HepG2 (cell line): ENCODE data around the gene INSR. TPM values are rescaled to one million over a fixed set of nuclear protein-coding genes. Genes with fewer than 3 reads are reported as not detected.

ENCODE experiments used
- ASH2L ChIP-seq: fragments of 300-600, 200-600 bp; sonication (generic); IDR thresholded peaks from 2 replicates; pipeline ENCODE4 v1.7.0; 2017; ENCODE audit warnings: low read depth, mild to moderate bottlenecking, moderate library complexity, mixed read lengths, low read length; ENCODE audit not compliant: insufficient read length
- GMEB1 ChIP-seq: sonication (generic); formaldehyde crosslinking; IDR thresholded peaks from 2 replicates; pipeline ENCODE4 v1.5.1; 2020; ENCODE audit warnings: missing genetic modification reagents, mild to moderate bottlenecking, borderline replicate concordance
- HMGA1 ChIP-seq: sonication (generic); formaldehyde crosslinking; conservative IDR thresholded peaks from 2 replicates; pipeline ENCODE4 v1.4.0; 2020; ENCODE audit warnings: missing genetic modification reagents
- KDM1A ChIP-seq: IDR thresholded peaks from 2 replicates; pipeline ENCODE4 v1.6.1; 2016; ENCODE audit warnings: missing compliant biosample characterization
- NFE2L1 ChIP-seq: sonication (generic); formaldehyde crosslinking; IDR thresholded peaks from 2 replicates; pipeline ENCODE4 v1.4.0; 2020; ENCODE audit warnings: missing genetic modification reagents, mild to moderate bottlenecking, borderline replicate concordance
- NONO ChIP-seq, 2 experiments: fragments of 450-650 bp in 1 of 2; sonication (generic) in 1 of 2; formaldehyde crosslinking in 1 of 2; IDR thresholded peaks in 1 of 2; conservative IDR thresholded peaks in 1 of 2; 2 replicates each; pipeline versions ENCODE4 v1.6.1 to v1.8.0; 2017 to 2022; ENCODE audit warnings: mild to moderate bottlenecking in 1 of 2, missing genetic modification reagents in 1 of 2, moderate library complexity in 1 of 2
- RBM39 ChIP-seq: fragments of 200-400 bp; formaldehyde crosslinking; IDR thresholded peaks from one replicate; pipeline ENCODE4 v1.6.1; 2018; ENCODE audit warnings: antibody characterized with exemption, mild to moderate bottlenecking, low read depth, low read length; ENCODE audit not compliant: poor library complexity, severe bottlenecking
- RELA ChIP-seq: sonication (generic); formaldehyde crosslinking; IDR thresholded peaks from 2 replicates; pipeline ENCODE4 v1.4.0; 2020; ENCODE audit warnings: missing genetic modification reagents
- REPIN1 ChIP-seq: sonication (generic); formaldehyde crosslinking; IDR thresholded peaks from 2 replicates; pipeline ENCODE4 v1.8.0; 2022; ENCODE audit warnings: missing genetic modification reagents, low read depth, mild to moderate bottlenecking, borderline replicate concordance
- TEF ChIP-seq: sonication (generic); formaldehyde crosslinking; IDR thresholded peaks from 2 replicates; pipeline ENCODE4 v1.5.0; 2020; ENCODE audit warnings: missing genetic modification reagents
- THAP9 ChIP-seq: sonication (generic); formaldehyde crosslinking; IDR thresholded peaks from 2 replicates; pipeline ENCODE4; 2020; ENCODE audit warnings: missing genetic modification reagents, mild to moderate bottlenecking, borderline replicate concordance
- ZBTB14 ChIP-seq: sonication (generic); formaldehyde crosslinking; IDR thresholded peaks from 2 replicates; pipeline ENCODE4 v1.4.0; 2020; ENCODE audit warnings: missing genetic modification reagents
- ZFY ChIP-seq: sonication (generic); formaldehyde crosslinking; IDR thresholded peaks from 2 replicates; pipeline ENCODE4 v1.4.0; 2020; ENCODE audit warnings: missing genetic modification reagents
- ZNF207 ChIP-seq: fragments of 450-650 bp; IDR thresholded peaks from 2 replicates; pipeline ENCODE4 v1.6.1; 2016; ENCODE audit warnings: antibody characterized with exemption, borderline replicate concordance
- ZNF253 ChIP-seq: sonication (generic); formaldehyde crosslinking; IDR thresholded peaks from 2 replicates; pipeline ENCODE4 v1.8.0; 2022; ENCODE audit warnings: mild to moderate bottlenecking, missing genetic modification reagents, borderline replicate concordance
- ZNF275 ChIP-seq: sonication (generic); formaldehyde crosslinking; IDR thresholded peaks from 2 replicates; pipeline ENCODE4 v1.8.0; 2022; ENCODE audit warnings: missing genetic modification reagents, mild to moderate bottlenecking, inconsistent platforms, borderline replicate concordance
- ZNF333 ChIP-seq: sonication (generic); formaldehyde crosslinking; IDR thresholded peaks from 2 replicates; pipeline ENCODE4 v1.4.0; 2020; ENCODE audit warnings: mild to moderate bottlenecking, missing genetic modification reagents, borderline replicate concordance
- ZNF564 ChIP-seq: sonication (generic); formaldehyde crosslinking; IDR thresholded peaks from 2 replicates; pipeline ENCODE4 v1.8.1; 2023; ENCODE audit warnings: mild to moderate bottlenecking, missing genetic modification reagents
- ZNF607 ChIP-seq: sonication (generic); formaldehyde crosslinking; IDR thresholded peaks from 2 replicates; pipeline ENCODE4 v1.5.1; 2020; ENCODE audit warnings: missing genetic modification reagents, mild to moderate bottlenecking, borderline replicate concordance
- ZSCAN31 ChIP-seq: sonication (generic); formaldehyde crosslinking; IDR thresholded peaks from 2 replicates; pipeline ENCODE4 v1.5.0; 2020; ENCODE audit warnings: low read depth, mild to moderate bottlenecking, missing genetic modification reagents
- polyA plus RNA-seq, 8 experiments: library from polyadenylated mRNA; depleted of rRNA in 3 of 8; stranded (reverse) in 7 of 8; unstranded in 1 of 8; fragments of >200 nt; fragmentation: Illumina TruSeq in 4 of 8; extraction: Trizol in 4 of 8; gene quantifications; 2 replicates each; pipeline versions ENCODE4 v1.2.1 to v1.2.3, GENCODE V29; 2011 to 2016; ENCODE audit warnings: low read depth in 4 of 8, missing spikeins in 1 of 8, mixed read lengths in 1 of 8; ENCODE audit not compliant: insufficient read depth in 1 of 8
- total RNA-seq, 5 experiments: library from RNA; depleted of rRNA; stranded (reverse); fragments of >200 nt; fragmentation: Illumina TruSeq; extraction: Trizol; gene quantifications; 2 replicates each; pipeline ENCODE4 v1.2.3, GENCODE V29; 2016; ENCODE audit warnings: low read depth in 1 of 5

The INSR gene
- total and polyA plus RNA-seq, 2 of the 13 experiments (the other 11 are each of a cell fraction or from before 2014, with no cell fraction given), result 24.2 to 29.8 TPM

- TF ChIP-seq THAP9 (CRISPR knock-in tag) (no peak; the same call in 1 of the 2 replicates), ZNF207 (no peak), ZNF607 (peak; percentile 77; the same call in 1 of the 2 replicates), TEF (CRISPR knock-in tag) (no peak), ASH2L (peak; percentile 98), ZSCAN31 (CRISPR knock-in tag) (no peak), ZNF253 (CRISPR knock-in tag) (no peak), HMGA1 (CRISPR knock-in tag) (no peak), ZFY (CRISPR knock-in tag) (peak; percentile 39; the same call in 1 of the 2 replicates), ZBTB14 (CRISPR knock-in tag) (no peak; the same call in 1 of the 2 replicates), KDM1A (CRISPR knock-in tag) (no peak), GMEB1 (CRISPR knock-in tag) (no peak; the same call in 1 of the 2 replicates), NONO (IDR thresholded peaks at IDR 0.05) (no peak), NONO (CRISPR knock-in tag; conservative IDR thresholded peaks at IDR 0.05) (peak; percentile 38; the same call in 1 of the 2 replicates), NFE2L1 (CRISPR knock-in tag) (no peak), RBM39 (no peak), REPIN1 (CRISPR knock-in tag) (no peak), ZNF333 (CRISPR knock-in tag) (no peak; the same call in 1 of the 2 replicates), ZNF564 (CRISPR knock-in tag) (no peak), ZNF275 (peak; percentile 79; the same call in 1 of the 2 replicates), RELA (CRISPR knock-in tag) (no peak)
Observed at GRCh38 chr19:7197119-7197759, 97.0 kb downstream of the INSR start (continued).
